DND-41 (cell line): Measurements from ENCODE around the gene REPS1.

ENCODE experiments used
- CTCF ChIP-seq: IDR thresholded peaks from 2 replicates; pipeline ENCODE4 v1.5.1; 2012; ENCODE audit warnings: borderline replicate concordance, low read length, moderate library complexity, mild to moderate bottlenecking; ENCODE audit not compliant: poor library complexity, severe bottlenecking; ENCODE audit errors: extremely low read depth
- EZH2 ChIP-seq: IDR thresholded peaks from 3 replicates; pipeline ENCODE4 v1.6.1; 2012; ENCODE audit warnings: borderline replicate concordance, low read depth, mild to moderate bottlenecking, moderate library complexity, low read length, inconsistent platforms; ENCODE audit not compliant: severe bottlenecking

- TF ChIP-seq CTCF (no peak), EZH2 (no peak)
Measured at GRCh38 chr6:139006477-139006876, 18.4 kb upstream of the REPS1 start.
